ENCODE results near the gene FKBP1A.
"Not testable (repeated sequence)": the region's sequence is repeated elsewhere in the genome, so short reads cannot be mapped to it uniquely, and the experiment has no call there.

The FKBP1A gene

GRCh38 chr20:1402149-1402548, 9.3 kb upstream of the FKBP1A start:
- Histone ChIP-seq H3K4me3 (ENCODE audit: low read depth in 1 of 2, low read length in 1 of 2) (no peak overlapping the region), H3K27me3 (no peaks in the 10 kb centered on the region), H3K36me3 (no peaks in the 10 kb centered on the region), H3K4me1 (ENCODE audit: control insufficient read depth in 1 of 2, insufficient read depth in 1 of 2, low read depth in 1 of 2, low read length in 1 of 2) (peaks cover 15 to 20% of the 10 kb centered on the region in 2 experiments), H3K27ac (no peak overlapping the region), H3K9me3 (no peaks in the 10 kb centered on the region)
- TF ChIP-seq CTCF (IDR thresholded peaks at IDR 0.05) = no peak

- Histone ChIP-seq H3K4me3 (ENCODE audit: low read depth in 1 of 2, low read length in 1 of 2) (no peak overlapping the region), H3K36me3 (no peaks in the 10 kb centered on the region), H3K27me3 (no peaks in the 10 kb centered on the region), H3K27ac (peak overlapping the region; percentile 23), H3K4me1 (ENCODE audit: control insufficient read depth in 1 of 2, insufficient read depth in 1 of 2, low read depth in 1 of 2, low read length in 1 of 2) (peaks cover 21 to 27% of the 10 kb centered on the region in 2 experiments), H3K9me3 (no peaks in the 10 kb centered on the region)
- TF ChIP-seq CTCF (IDR thresholded peaks at IDR 0.05) = no peak
Observed at GRCh38 chr20:1401451-1401907, 8.6 kb upstream of the FKBP1A start.

- H3K27me3 ChIP-seq; H3K27ac ChIP-seq; H3K9me3 ChIP-seq; H3K36me3 ChIP-seq; H3K4me3 ChIP-seq (ENCODE audit: low read depth in 1 of 2, low read length in 1 of 2): not testable (repeated sequence)
- H3K4me1 ChIP-seq (ENCODE audit: control insufficient read depth in 1 of 2, insufficient read depth in 1 of 2, low read depth in 1 of 2, low read length in 1 of 2) = peaks cover 38 to 44% of the 10 kb centered on the region in 2 experiments
Observed at GRCh38 chr20:1399678-1400366, 7.0 kb upstream of the FKBP1A start.

- H3K36me3 ChIP-seq; H3K4me3 ChIP-seq (ENCODE audit: low read depth in 1 of 2, low read length in 1 of 2); H3K27ac ChIP-seq; H3K9me3 ChIP-seq; H3K27me3 ChIP-seq: not testable (repeated sequence)
- peaks cover 54 to 60% of the 10 kb centered on the region in 2 experiments for H3K4me1 ChIP-seq (ENCODE audit: control insufficient read depth in 1 of 2, insufficient read depth in 1 of 2, low read depth in 1 of 2, low read length in 1 of 2)
Observed at GRCh38 chr20:1398185-1398584, 5.3 kb upstream of the FKBP1A start.

- no peaks in the 10 kb centered on the region for H3K36me3 ChIP-seq
- H3K4me3 ChIP-seq (ENCODE audit: low read depth in 1 of 2, low read length in 1 of 2) = no peak overlapping the region
- TF ChIP-seq CTCF (IDR thresholded peaks at IDR 0.05) = no peak
- peaks cover 56 to 62% of the 10 kb centered on the region in 2 experiments for H3K4me1 ChIP-seq (ENCODE audit: control insufficient read depth in 1 of 2, insufficient read depth in 1 of 2, low read depth in 1 of 2, low read length in 1 of 2)
- H3K27me3 ChIP-seq = no peaks in the 10 kb centered on the region
- H3K9me3 ChIP-seq = no peaks in the 10 kb centered on the region
- no peak overlapping the region for H3K27ac ChIP-seq
Observed at GRCh38 chr20:1397710-1398109, 4.9 kb upstream of the FKBP1A start.

GRCh38 chr20:1396702-1397101, 3.8 kb upstream of the FKBP1A start:
- no peaks in the 10 kb centered on the region for H3K36me3 ChIP-seq
- H3K27me3 ChIP-seq = no peaks in the 10 kb centered on the region
- no peak for TF ChIP-seq CTCF (IDR thresholded peaks at IDR 0.05)
- no peak overlapping the region for H3K4me3 ChIP-seq (ENCODE audit: low read depth in 1 of 2, low read length in 1 of 2)
- H3K4me1 ChIP-seq (ENCODE audit: control insufficient read depth in 1 of 2, insufficient read depth in 1 of 2, low read depth in 1 of 2, low read length in 1 of 2) = peaks cover 57 to 62% of the 10 kb centered on the region in 2 experiments
- H3K27ac ChIP-seq = peak overlapping the region; percentile 39
- no peaks in the 10 kb centered on the region for H3K9me3 ChIP-seq

Measured in neutrophil (primary cell).